Stimulated activated CD4-positive, alpha-beta T cell treated with anti-CD3 and anti-CD28 coated beads, Interleukin-15, amount 100 ng/mL, for 48 hours (primary cell): ENCODE results near the gene HDAC11.
"Not testable (repeated sequence)": the region's sequence is repeated elsewhere in the genome, so short reads cannot be mapped to it uniquely, and the experiment has no call there.

ENCODE experiments used
- DNase-seq, 2 donors: peaks; one replicate each; pipeline ENCODE4 v3.0.0-alpha.2; 2020; ENCODE audit warnings: low read depth in 2 of 2

HDAC11 gene

GRCh38 chr3:13493867-13494441, 13.8 kb downstream of the HDAC11 start:
- no peak for DNase-seq

DNA sequence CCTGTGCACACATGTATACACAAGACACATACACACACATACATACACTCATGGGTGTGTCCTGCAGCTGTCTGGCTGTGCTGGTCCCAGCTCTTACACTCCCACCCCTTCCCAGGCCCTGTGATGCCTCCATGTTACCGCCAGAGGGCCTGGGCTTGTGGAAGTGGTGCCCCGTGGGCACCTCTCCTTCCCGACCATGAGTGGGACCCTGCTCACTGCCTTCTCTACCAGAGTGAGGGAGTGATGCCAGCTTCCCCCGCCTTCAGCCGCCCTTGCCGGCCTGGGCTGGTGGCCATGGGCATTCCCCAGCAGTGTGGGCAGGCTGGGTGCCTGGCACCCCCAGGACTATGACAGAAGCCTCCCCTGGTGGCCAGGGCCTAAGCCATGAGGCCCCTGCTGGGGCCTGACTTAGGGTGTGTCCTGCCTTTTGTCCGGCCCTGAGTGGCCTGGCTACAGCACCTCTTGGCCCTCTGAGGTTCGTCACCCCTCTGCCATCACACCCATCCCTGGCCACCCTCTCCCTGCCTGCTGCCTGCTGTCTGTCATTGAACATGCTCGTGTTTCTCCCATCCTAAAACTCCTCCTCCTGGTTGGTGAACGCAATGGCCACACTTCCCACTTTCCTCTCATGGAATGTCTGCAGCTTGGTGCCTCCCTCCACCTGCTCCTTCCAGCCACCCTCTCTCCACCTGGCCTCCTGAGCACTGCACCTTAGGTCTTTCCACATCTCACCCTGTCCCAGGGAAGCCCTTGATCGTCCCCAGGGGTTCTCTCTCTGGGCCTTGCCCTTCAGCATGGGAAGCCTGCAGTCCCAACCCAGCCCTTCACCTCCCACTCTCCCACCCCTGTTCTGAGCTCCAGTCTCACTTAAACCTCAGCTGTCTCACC, 14.6 kb downstream of the HDAC11 start:
- no peak for DNase-seq

DNA sequence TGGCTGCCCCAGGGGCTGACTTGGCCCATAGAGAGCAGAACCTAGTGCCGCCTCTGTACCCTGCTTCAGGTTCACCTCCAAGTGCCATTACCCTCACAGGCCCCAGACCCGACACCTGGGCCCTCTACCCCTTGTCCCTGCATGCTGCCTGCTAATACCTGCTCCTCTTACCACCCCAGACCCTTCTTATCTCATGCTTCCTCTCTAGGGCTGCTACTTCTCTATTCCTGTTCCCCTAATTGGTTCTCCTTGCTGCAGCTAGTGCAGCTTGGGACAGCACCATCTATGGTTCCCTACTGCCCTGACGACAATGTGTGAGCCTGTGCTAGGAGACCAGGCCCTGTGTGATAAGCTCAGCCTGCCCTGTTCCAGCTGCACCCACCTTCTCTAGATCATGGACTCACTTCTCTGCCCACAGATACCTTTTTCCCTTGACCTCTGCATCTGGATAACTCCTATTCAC, 15.3 kb downstream of the HDAC11 start:
- no peak for DNase-seq

- DNase-seq: peak; percentile 44 to 62
These were observed 16.0 kb downstream of the HDAC11 start for GRCh38 chr3:13495921-13496723.

GRCh38 chr3:13496879-13497278, 16.8 kb downstream of the HDAC11 start:
- no peak for DNase-seq

- DNase-seq: no peak
These were observed 17.3 kb downstream of the HDAC11 start for GRCh38 chr3:13497386-13497785.

DNA sequence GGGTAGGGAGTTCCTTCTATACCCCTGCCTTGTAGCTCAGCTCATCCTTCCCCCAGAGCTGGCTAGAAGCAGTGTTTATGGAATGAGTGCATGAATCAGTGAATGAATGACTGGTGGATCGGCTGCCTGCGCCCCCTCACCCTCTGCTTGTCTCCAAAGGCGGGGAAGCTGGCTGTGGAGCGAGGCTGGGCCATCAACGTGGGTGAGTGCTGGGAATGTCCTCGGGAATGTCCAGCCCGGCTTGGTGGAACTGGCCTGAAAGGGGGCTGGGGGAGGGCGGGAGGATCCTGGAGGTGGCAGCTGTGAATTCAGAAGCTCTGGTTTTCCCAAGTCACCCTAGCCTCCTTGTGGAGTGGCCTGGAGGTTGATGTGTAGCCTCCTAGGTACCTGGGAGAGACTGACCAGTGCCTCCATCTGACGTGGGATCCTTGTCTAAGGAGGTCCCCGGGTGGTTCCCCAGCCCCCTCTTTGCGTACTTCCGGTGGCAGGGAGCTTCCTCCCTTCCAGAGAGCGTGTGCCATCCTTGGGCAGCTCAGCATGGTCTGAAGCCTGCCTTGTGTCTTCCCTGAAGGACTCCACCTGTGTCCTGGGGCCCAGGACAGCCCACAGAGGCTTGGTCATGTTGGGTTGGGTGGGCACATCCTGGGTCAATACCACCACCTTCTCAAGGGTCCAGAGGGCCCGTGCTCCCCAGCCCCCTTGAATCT, 18.4 kb downstream of the HDAC11 start:
- no peak for DNase-seq

DNA sequence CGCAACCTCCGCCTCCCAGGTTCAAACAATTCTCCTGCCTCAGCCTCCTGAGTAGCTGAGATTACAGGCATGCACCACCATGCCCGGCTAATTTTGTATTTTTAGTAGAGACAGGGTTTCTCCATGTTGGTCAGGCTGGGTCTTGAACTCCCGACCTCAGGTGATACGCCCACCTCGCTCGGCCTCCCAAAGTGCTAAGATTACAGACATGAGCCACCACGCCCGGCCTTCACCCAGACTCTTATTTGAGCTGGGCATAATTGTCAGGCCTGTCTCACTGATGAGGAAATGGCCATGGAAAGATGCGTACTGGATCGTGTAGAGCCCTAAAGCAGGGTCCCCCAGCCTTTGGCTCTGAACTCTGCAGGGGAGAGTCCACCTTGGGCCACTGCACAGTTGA, 19.1 kb downstream of the HDAC11 start:
- not testable (repeated sequence) for DNase-seq

GRCh38 chr3:13500133-13500885, 20.2 kb downstream of the HDAC11 start:
- no peak for DNase-seq

- no peak for DNase-seq
These were observed 20.9 kb downstream of the HDAC11 start for GRCh38 chr3:13501056-13501455.

DNA sequence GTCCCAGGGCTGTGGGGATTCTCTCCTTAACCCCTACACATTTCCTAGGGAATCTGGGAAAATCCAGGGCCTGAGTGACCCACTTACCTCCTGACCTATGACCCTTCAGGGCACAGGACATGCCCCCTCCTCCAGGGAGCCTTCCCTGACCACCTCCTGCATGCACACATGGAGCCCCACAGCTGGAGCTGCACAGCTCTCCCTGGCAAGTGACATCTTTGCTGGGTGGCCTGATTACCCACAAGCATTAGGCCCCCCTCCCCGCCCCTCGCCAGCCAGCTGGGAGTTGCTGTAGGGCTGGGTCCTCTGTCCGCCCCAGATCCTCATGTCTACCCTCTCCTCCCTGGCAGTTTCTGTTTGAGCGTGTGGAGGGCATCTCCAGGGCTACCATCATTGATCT, 21.4 kb downstream of the HDAC11 start:
- DNase-seq: no peak

- no peak for DNase-seq
These were observed 22.1 kb downstream of the HDAC11 start for GRCh38 chr3:13501958-13502790.

GRCh38 chr3:13502791-13503060, 22.6 kb downstream of the HDAC11 start:
- DNase-seq: no peak

DNA sequence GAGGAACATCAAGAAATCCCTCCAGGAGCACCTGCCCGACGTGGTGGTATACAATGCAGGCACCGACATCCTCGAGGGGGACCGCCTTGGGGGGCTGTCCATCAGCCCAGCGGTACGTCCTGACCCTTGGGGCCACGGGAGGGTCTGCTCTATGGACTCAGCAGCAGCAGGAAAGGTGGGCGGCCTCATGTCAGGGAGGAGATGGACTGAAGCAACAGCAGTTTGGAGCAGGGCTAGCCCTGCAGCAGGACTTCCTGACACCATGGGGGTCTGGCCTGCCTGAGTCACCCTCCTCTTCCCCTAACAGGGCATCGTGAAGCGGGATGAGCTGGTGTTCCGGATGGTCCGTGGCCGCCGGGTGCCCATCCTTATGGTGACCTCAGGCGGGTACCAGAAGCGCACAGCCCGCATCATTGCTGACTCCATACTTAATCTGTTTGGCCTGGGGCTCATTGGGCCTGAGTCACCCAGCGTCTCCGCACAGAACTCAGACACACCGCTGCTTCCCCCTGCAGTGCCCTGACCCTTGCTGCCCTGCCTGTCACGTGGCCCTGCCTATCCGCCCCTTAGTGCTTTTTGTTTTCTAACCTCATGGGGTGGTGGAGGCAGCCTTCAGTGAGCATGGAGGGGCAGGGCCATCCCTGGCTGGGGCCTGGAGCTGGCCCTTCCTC, 24.2 kb downstream of the HDAC11 start:
- no peak for DNase-seq

- no peak for DNase-seq
These were observed 25.3 kb downstream of the HDAC11 start for GRCh38 chr3:13505147-13506130.

DNA sequence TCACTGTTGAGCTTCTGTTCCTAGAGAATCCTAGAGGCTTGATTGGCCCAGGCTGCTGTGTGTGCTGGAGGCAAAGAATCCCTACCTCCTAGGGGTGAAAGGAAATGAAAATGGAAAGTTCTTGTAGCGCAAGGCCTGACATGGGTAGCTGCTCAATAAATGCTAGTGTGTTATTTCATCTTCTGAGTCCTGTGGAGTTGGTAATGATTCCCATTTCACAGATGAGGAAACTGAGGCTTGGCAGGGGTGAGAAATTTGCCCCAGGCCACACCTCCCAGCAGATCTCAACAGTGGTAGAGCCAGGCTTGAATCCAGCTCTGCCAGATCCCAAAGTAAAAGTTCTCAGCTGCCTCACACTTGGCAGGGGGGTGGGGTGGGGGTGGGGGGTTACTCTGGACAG, 26.1 kb downstream of the HDAC11 start:
- DNase-seq: no peak

GRCh38 chr3:13506680-13507079, 26.6 kb downstream of the HDAC11 start:
- no peak for DNase-seq

GRCh38 chr3:13507247-13507569, 27.1 kb downstream of the HDAC11 start:
- DNase-seq: no peak
